Measurements from ENCODE around the gene C1orf21.

GRCh38 chr1:184387069-184387475, 243 bp downstream of the C1orf21 start:
- TF ChIP-seq CTCF (IDR thresholded peaks at IDR 0.05): no peak
- TF ChIP-seq POLR2A (IDR thresholded peaks at IDR 0.05): no peak

All from Peyer's patch (tissue), 4 donors.